Measurements from ENCODE around the gene KLC1.
"Not testable (repeated sequence)": the region's sequence is repeated elsewhere in the genome, so short reads cannot be mapped to it uniquely, and the experiment has no call there.

KLC1 gene

GRCh38 chr14:103691655-103692054 lies 62.6 kb downstream of the KLC1 start:
- DNase-seq (ENCODE audit: low spot score), result not testable (repeated sequence)

GRCh38 chr14:103692159-103692558 lies 63.1 kb downstream of the KLC1 start:
- no peak for DNase-seq (ENCODE audit: low spot score)

GRCh38 chr14:103692871-103693270 lies 63.9 kb downstream of the KLC1 start:
- DNase-seq (ENCODE audit: low spot score), result no peak

- no peak for DNase-seq (ENCODE audit: low spot score)
Measured at GRCh38 chr14:103693515-103693914, 64.5 kb downstream of the KLC1 start.

GRCh38 chr14:103694572-103695026 lies 65.6 kb downstream of the KLC1 start:
- no peak for DNase-seq (ENCODE audit: low spot score)

GRCh38 chr14:103695296-103696069 lies 66.5 kb downstream of the KLC1 start:
- no peak for DNase-seq (ENCODE audit: low spot score)

- no peak for DNase-seq (ENCODE audit: low spot score)
Measured at GRCh38 chr14:103696070-103696402, 67.0 kb downstream of the KLC1 start.

GRCh38 chr14:103696466-103697071 lies 67.6 kb downstream of the KLC1 start:
- no peak for DNase-seq (ENCODE audit: low spot score)

- no peak for DNase-seq (ENCODE audit: low spot score)
Measured at GRCh38 chr14:103697206-103697602, 68.2 kb downstream of the KLC1 start.

GRCh38 chr14:103697603-103698379 lies 68.8 kb downstream of the KLC1 start:
- no peak for DNase-seq (ENCODE audit: low spot score)

- DNase-seq (ENCODE audit: low spot score), result no peak
Measured at GRCh38 chr14:103698380-103699260, 69.6 kb downstream of the KLC1 start.

- no peak for DNase-seq (ENCODE audit: low spot score)
Measured at GRCh38 chr14:103699261-103699661, 70.2 kb downstream of the KLC1 start.

GRCh38 chr14:103699901-103700752 lies 71.1 kb downstream of the KLC1 start:
- no peak for DNase-seq (ENCODE audit: low spot score)

- no peak for DNase-seq (ENCODE audit: low spot score)
Measured at GRCh38 chr14:103700753-103701490, 71.9 kb downstream of the KLC1 start.

- no peak for DNase-seq (ENCODE audit: low spot score)
Measured at GRCh38 chr14:103702095-103702494, 73.1 kb downstream of the KLC1 start.

GRCh38 chr14:103702497-103703432 lies 73.8 kb downstream of the KLC1 start:
- DNase-seq (ENCODE audit: low spot score), result no peak

- DNase-seq (ENCODE audit: low spot score), result no peak
Measured at GRCh38 chr14:103703433-103704385, 74.7 kb downstream of the KLC1 start.

GRCh38 chr14:103704708-103705107 lies 75.7 kb downstream of the KLC1 start:
- DNase-seq (ENCODE audit: low spot score), result no peak
